Esophagus muscularis mucosa (tissue), 4 donors: ENCODE data around the gene SLC35B3. TPM values are rescaled to one million over a fixed set of nuclear protein-coding genes. Genes with fewer than 3 reads are reported as not detected.

Experiments used
- DNase-seq: peaks from one replicate; pipeline ENCODE4 v3.0.0-alpha.2; 2017; ENCODE audit errors: extremely low spot score
- H3K27ac ChIP-seq, 4 donors: fragments of 200-600 bp; sonication (generic); replicated peaks in 1 of 4; 1 replicate in 3 of 4; 2 replicates in 1 of 4; pipeline ENCODE4 v1.5.1; 2016 to 2019; ENCODE audit warnings: mild to moderate bottlenecking in 1 of 4
- H3K27me3 ChIP-seq, 4 donors: fragments of 200-600 bp; sonication (generic); one replicate each; pipeline versions ENCODE4 v1.5.1 to v1.6.0; 2016 to 2019
- H3K36me3 ChIP-seq, 4 donors: fragments of 200-600 bp; sonication (generic); one replicate each; pipeline ENCODE4 v1.5.1; 2016 to 2019
- H3K4me1 ChIP-seq, 4 donors: fragments of 200-600 bp; sonication (generic); one replicate each; pipeline ENCODE4 v1.5.1; 2016 to 2019
- H3K4me3 ChIP-seq, 4 donors: fragments of 200-600 bp; sonication (generic); 1 replicate in 2 of 4; 2 replicates in 2 of 4; pipeline ENCODE4 v1.5.1; 2016 to 2019; ENCODE audit warnings: mild to moderate bottlenecking in 4 of 4, moderate library complexity in 1 of 4
- H3K9me3 ChIP-seq, 4 donors: fragments of 200-600 bp; sonication (generic); 1 replicate in 3 of 4; 2 replicates in 1 of 4; pipeline ENCODE4 v1.5.1; 2016 to 2019
- CTCF ChIP-seq, 3 experiments: fragments of 200-600 bp in 2 of 3; fragments of 450-650 bp in 1 of 3; sonication (generic) in 2 of 3; IDR thresholded peaks; one replicate each; pipeline ENCODE4 v1.5.1; 2017 to 2019; ENCODE audit warnings: antibody characterized with exemption in 3 of 3, mild to moderate bottlenecking in 2 of 3, moderate library complexity in 1 of 3
- EP300 ChIP-seq: sonication (generic); formaldehyde crosslinking; IDR thresholded peaks from one replicate; pipeline ENCODE4 v1.6.1; 2017; ENCODE audit warnings: antibody characterized with exemption
- POLR2A ChIP-seq: fragments of 450-650 bp; IDR thresholded peaks from one replicate; pipeline ENCODE4 v1.6.1; 2017; ENCODE audit warnings: antibody characterized with exemption, moderate library complexity, mild to moderate bottlenecking, low read depth
- POLR2AphosphoS5 ChIP-seq, 2 donors: sonication (generic); formaldehyde crosslinking; IDR thresholded peaks; one replicate each; pipeline ENCODE4 v1.6.1; 2017; ENCODE audit warnings: antibody characterized with exemption in 2 of 2
- whole genome bisulfite sequencing: methylation state at CpG from one replicate; pipeline ENCODE4 v1.1.5; 2018; 5-methylcytosine and 5-hydroxymethylcytosine counted together
- intact Hi-C: fragments of 100-400 bp; cut with DNase I; formaldehyde crosslinking; loops from one replicate; pipeline ENCODE4 v1.15.1; 2023
- total RNA-seq, 4 donors: library from RNA; depleted of rRNA; stranded (reverse); fragments of >200 nt; gene quantifications; one replicate each; pipeline versions ENCODE4 v1.1.0 to v1.2.1, GENCODE V29; 2016

The SLC35B3 gene
- total RNA-seq, 4 donors from 2014 or later, result 12.1 to 16.6 (median 13.8) TPM

GRCh38 chr6:8442150-8442549, 6.8 kb upstream of the SLC35B3 start:
- TF ChIP-seq EP300, result no peak
- TF ChIP-seq CTCF (IDR thresholded peaks at IDR 0.05), result no peak
- TF ChIP-seq POLR2AphosphoS5 (IDR thresholded peaks at IDR 0.05), result no peak
- Histone ChIP-seq H3K4me1 (no peaks in the 10 kb centered on the region), H3K27ac (no peak overlapping the region), H3K4me3 (no peak overlapping the region), H3K36me3 (no peaks in the 10 kb centered on the region), H3K27me3 (no peaks in the 10 kb centered on the region), H3K9me3 (no peaks in the 10 kb centered on the region)
- no peak for DNase-seq
- intact Hi-C loops, result no loop called here
- WGBS, result 0% methylated on average over 1 of the region's 1 CpG

- Histone ChIP-seq H3K27ac (no peak overlapping the region), H3K27me3 (no peaks in the 10 kb centered on the region), H3K9me3 (no peaks in the 10 kb centered on the region), H3K36me3 (no peaks in the 10 kb centered on the region), H3K4me1 (no peaks in the 10 kb centered on the region), H3K4me3 (no peak overlapping the region)
- WGBS, result 88% methylated on average over 1 of the region's 1 CpG
- no peak for DNase-seq
- intact Hi-C loops, result no loop called here
- no peak for TF ChIP-seq EP300
- no peak for TF ChIP-seq CTCF (IDR thresholded peaks at IDR 0.05)
- no peak for TF ChIP-seq POLR2AphosphoS5 (IDR thresholded peaks at IDR 0.05)
- TF ChIP-seq POLR2A, result no peak
Measured at GRCh38 chr6:8441452-8441851, 6.1 kb upstream of the SLC35B3 start.

GRCh38 chr6:8439601-8440268, 4.4 kb upstream of the SLC35B3 start:
- intact Hi-C loops, result no loop called here
- TF ChIP-seq CTCF (IDR thresholded peaks at IDR 0.05), result no peak
- TF ChIP-seq EP300, result no peak
- no peak for TF ChIP-seq POLR2A
- TF ChIP-seq POLR2AphosphoS5 (IDR thresholded peaks at IDR 0.05), result no peak
- WGBS, result 40% methylated on average over 2 of the region's 2 CpGs
- Histone ChIP-seq H3K36me3 (no peaks in the 10 kb centered on the region), H3K27ac (no peak overlapping the region), H3K9me3 (no peaks in the 10 kb centered on the region), H3K4me1 (peaks cover 7 to 8% (median 7%) of the 10 kb centered on the region in 4 donors), H3K4me3 (no peak overlapping the region), H3K27me3 (no peaks in the 10 kb centered on the region)
- no peak for DNase-seq

DNA sequence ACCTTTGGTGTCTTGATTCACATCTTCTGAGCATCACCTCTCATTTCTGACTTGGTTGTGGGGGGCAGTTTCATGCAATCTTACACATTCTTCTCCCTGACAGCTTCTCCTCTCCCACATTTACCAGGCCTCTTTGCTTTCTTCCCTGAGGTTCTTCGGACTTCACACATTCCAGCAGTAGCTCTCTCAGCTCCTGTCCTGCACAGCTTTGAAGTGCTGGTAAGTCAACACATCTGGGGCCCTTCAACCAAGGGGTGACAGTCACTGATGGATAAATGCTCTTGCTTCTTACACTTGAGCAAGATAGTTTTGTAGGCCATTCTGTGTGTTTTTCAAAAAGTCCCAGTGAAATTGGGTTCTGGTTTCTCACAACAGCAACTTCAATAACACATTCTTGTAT, 2.5 kb upstream of the SLC35B3 start:
- intact Hi-C loops, result no loop called here
- WGBS, result 44% methylated on average over 1 of the region's 1 CpG
- Histone ChIP-seq H3K27me3 (no peaks in the 10 kb centered on the region), H3K27ac (no peak overlapping the region), H3K4me3 (no peak overlapping the region), H3K9me3 (no peaks in the 10 kb centered on the region), H3K4me1 (peaks cover 8 to 26% (median 24%) of the 10 kb centered on the region in 4 donors), H3K36me3 (no peaks in the 10 kb centered on the region)
- no peak for DNase-seq
- no peak for TF ChIP-seq POLR2A
- TF ChIP-seq EP300, result no peak
- no peak for TF ChIP-seq POLR2AphosphoS5 (IDR thresholded peaks at IDR 0.05)
- TF ChIP-seq CTCF (IDR thresholded peaks at IDR 0.05), result no peak

DNA sequence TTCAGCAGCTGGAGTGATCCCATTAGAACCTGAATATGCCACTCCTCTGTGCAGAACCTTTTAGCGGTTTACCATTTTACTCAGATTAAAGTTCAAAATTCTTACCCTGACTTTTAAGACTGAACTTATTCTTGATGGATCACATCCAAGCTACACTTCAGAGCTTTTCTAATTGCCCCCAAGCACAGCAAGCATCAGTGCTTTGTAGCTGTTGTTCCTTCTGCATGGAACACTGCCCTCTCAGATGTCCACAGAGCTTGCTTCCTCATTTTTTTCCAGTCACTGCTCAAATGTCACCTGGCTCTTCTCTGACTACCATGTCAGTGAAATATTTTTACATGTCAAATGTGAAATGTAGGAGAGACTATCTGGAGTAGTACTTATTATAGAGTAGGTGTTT, 1.6 kb upstream of the SLC35B3 start:
- Histone ChIP-seq H3K4me3 (no peak overlapping the region), H3K27ac (no peak overlapping the region), H3K9me3 (no peaks in the 10 kb centered on the region), H3K4me1 (peaks cover 8 to 32% (median 28%) of the 10 kb centered on the region in 4 donors), H3K27me3 (no peaks in the 10 kb centered on the region), H3K36me3 (no peaks in the 10 kb centered on the region)
- TF ChIP-seq POLR2A (no peak), CTCF (IDR thresholded peaks at IDR 0.05) (no peak), POLR2AphosphoS5 (IDR thresholded peaks at IDR 0.05) (no peak), EP300 (no peak)
- intact Hi-C loops, result no loop called here
- WGBS, result 100% methylated on average over 1 of the region's 1 CpG
- DNase-seq, result no peak
